HFFc6 (cell line): ENCODE measurements around the gene NCKAP5. TPM values are rescaled to one million over a fixed set of nuclear protein-coding genes. Genes with fewer than 3 reads are reported as not detected.

Experiments
- DNase-seq: peaks from one replicate; pipeline ENCODE4 v3.0.0-alpha.2; 2018
- H3K27ac Mint-ChIP-seq: 2 replicates; pipeline ENCODE4 v1.8.0; 2020; ENCODE audit warnings: mild to moderate bottlenecking, mixed read lengths
- H3K27me3 Mint-ChIP-seq: 2 replicates; pipeline ENCODE4 v1.8.0; 2021; ENCODE audit warnings: mild to moderate bottlenecking, moderate library complexity, mixed read lengths; ENCODE audit not compliant: insufficient read depth
- H3K36me3 Mint-ChIP-seq: 2 replicates; pipeline ENCODE4 v1.8.0; 2021; ENCODE audit warnings: low read depth, mixed read lengths
- H3K4me1 Mint-ChIP-seq: 2 replicates; pipeline ENCODE4 v1.8.0; 2020; ENCODE audit warnings: low read depth, mixed read lengths
- H3K4me3 Mint-ChIP-seq: 2 replicates; pipeline ENCODE4 v1.8.0; 2020; ENCODE audit warnings: mild to moderate bottlenecking, moderate library complexity, mixed read lengths
- H3K9me3 Mint-ChIP-seq: 2 replicates; pipeline ENCODE4 v1.8.0; 2020; ENCODE audit warnings: mild to moderate bottlenecking, mixed read lengths
- CTCF ChIP-seq: fragments of 200-600 bp; sonication (generic); IDR thresholded peaks from 2 replicates; pipeline ENCODE4 v1.5.0; 2021; ENCODE audit warnings: antibody characterized with exemption, mild to moderate bottlenecking
- total RNA-seq, 6 experiments: library from RNA; stranded (reverse); fragmentation: NEBNext Ultra II Directional; extraction: Animal tissue kit (Norgen Biotek cat#: 25700); gene quantifications; 2 replicates in 1 of 6; 3 replicates in 5 of 6; pipeline ENCODE4 v1.2.3, GENCODE V29; 2021

NCKAP5 gene
- total RNA-seq, 6 experiments from 2014 or later: 0.31 to 4.0 (median 3.1) TPM

- no peaks in the 10 kb centered on the region for H3K36me3 Mint-ChIP-seq
- H3K9me3 Mint-ChIP-seq: no peaks in the 10 kb centered on the region
- H3K4me3 Mint-ChIP-seq: no peak overlapping the region
- H3K27ac Mint-ChIP-seq: no peak overlapping the region
- peaks cover 23% of the 10 kb centered on the region for H3K4me1 Mint-ChIP-seq
- no peak for TF ChIP-seq CTCF
- H3K27me3 Mint-ChIP-seq: no peaks in the 10 kb centered on the region; the same call in none of the 2 replicates
- DNase-seq: no peak
Observed at GRCh38 chr2:133456971-133457370, 111.3 kb downstream of the NCKAP5 start.

DNA sequence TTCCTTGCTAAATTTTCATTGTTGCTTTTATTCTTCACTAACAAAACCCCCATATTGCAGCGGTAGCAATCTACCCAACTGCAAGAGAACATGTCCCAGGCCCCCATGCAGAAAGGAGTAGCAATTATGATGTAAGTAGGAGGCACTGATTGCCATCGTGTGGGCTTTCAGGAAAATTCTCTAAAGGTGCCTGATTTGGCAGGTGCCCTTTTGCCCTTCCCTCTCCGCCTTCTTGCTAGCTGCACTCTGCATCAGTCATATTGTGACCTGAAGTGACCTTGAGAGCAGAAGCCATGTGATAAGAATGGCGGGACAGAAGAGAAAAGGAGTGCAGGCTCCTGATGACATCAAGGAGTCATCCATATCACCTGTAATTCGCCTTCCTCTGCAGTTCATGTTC is 112.1 kb downstream of the NCKAP5 start:
- TF ChIP-seq CTCF: no peak
- Mint-ChIP-seq H3K36me3 (no peaks in the 10 kb centered on the region), H3K9me3 (no peaks in the 10 kb centered on the region), H3K4me1 (peaks cover 23% of the 10 kb centered on the region), H3K27me3 (no peaks in the 10 kb centered on the region; the same call in none of the 2 replicates), H3K4me3 (no peak overlapping the region), H3K27ac (no peak overlapping the region)
- DNase-seq: no peak

DNA sequence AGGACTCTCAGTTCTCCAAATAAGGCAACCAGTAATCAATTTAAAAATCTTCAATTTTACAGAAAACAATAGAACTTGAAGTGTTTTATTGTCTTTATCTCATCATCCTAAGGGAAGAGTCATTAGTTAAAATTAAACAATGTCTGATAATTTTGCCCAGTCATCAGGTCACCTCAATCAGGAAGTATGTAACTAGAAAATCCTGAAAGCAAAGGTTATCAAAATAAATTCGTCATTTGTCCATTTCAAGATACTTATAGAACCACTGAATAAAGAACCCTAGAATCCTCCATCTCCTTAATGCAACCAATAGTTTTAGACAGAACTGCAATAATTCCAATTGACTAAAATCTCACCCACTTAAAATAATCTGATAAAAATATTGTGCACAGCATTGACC is 115.2 kb downstream of the NCKAP5 start:
- H3K27ac Mint-ChIP-seq: no peak overlapping the region

GRCh38 chr2:133452583-133452982 is 115.7 kb downstream of the NCKAP5 start:
- TF ChIP-seq CTCF: no peak
- no peak overlapping the region for H3K27ac Mint-ChIP-seq
- no peaks in the 10 kb centered on the region; the same call in 1 of the 2 replicates for H3K27me3 Mint-ChIP-seq
- DNase-seq: no peak
- H3K9me3 Mint-ChIP-seq: no peaks in the 10 kb centered on the region
- H3K4me1 Mint-ChIP-seq: peaks cover 13% of the 10 kb centered on the region
- H3K4me3 Mint-ChIP-seq: no peak overlapping the region
- H3K36me3 Mint-ChIP-seq: no peaks in the 10 kb centered on the region

More for the DNA sequence above, 115.2 kb downstream of the NCKAP5 start:
- Mint-ChIP-seq H3K27me3 (no peaks in the 10 kb centered on the region; the same call in none of the 2 replicates), H3K9me3 (no peaks in the 10 kb centered on the region), H3K4me1 (peaks cover 18% of the 10 kb centered on the region), H3K36me3 (no peaks in the 10 kb centered on the region), H3K4me3 (no peak overlapping the region)
- TF ChIP-seq CTCF: no peak
- DNase-seq: no peak

DNA sequence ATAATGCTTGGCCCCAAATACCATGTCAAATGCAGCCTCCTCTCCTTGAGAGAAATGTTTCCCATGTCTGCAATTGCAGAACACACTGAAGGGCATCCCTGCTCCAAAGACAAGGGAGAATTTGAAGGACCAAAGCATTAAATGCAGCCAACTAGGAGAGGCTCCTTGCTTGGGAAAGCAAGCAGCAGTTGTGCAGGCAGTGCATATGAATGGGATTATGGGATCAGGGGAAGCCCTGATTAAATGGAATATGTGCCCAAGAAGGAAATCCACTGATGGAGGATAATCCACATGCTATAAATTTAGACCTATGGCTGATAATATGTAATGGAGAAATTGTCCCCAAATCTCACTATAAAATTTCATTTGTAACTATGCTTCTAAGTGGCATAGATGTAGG is 116.1 kb downstream of the NCKAP5 start:
- Mint-ChIP-seq H3K9me3 (no peaks in the 10 kb centered on the region), H3K4me3 (no peak overlapping the region), H3K36me3 (no peaks in the 10 kb centered on the region), H3K4me1 (peaks cover 9% of the 10 kb centered on the region; the same call in 1 of the 2 replicates), H3K27me3 (no peaks in the 10 kb centered on the region; the same call in 1 of the 2 replicates), H3K27ac (no peak overlapping the region)
- no peak for DNase-seq
- no peak for TF ChIP-seq CTCF

DNA sequence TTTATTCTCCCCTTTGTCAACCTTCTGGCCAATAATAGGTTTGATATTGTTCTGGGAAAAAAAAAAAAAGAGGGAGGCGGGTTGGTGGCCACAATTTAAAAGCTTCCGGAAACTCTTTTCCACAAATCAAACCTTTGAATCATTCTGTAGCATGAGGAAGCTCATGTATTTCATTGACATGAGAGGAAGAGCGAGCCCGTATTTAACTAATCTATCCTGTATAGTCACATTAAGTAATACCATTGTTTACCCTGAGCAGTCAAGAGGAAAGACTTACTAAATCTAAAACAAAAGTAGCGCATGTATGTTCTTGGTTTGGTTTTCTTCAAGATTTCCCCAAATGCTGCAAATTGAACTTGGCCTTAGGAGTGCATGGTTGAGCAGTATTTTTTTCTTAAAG is 120.1 kb downstream of the NCKAP5 start:
- peaks cover 4% of the 10 kb centered on the region; the same call in 1 of the 2 replicates for H3K27me3 Mint-ChIP-seq
- H3K27ac Mint-ChIP-seq: no peak overlapping the region
- no peak for DNase-seq
- no peak overlapping the region for H3K4me3 Mint-ChIP-seq
- no peaks in the 10 kb centered on the region for H3K9me3 Mint-ChIP-seq
- peaks cover 11% of the 10 kb centered on the region; the same call in 1 of the 2 replicates for H3K4me1 Mint-ChIP-seq
- H3K36me3 Mint-ChIP-seq: no peaks in the 10 kb centered on the region
- TF ChIP-seq CTCF: no peak
